ENCODE measurements around the gene KCNAB1.

Gene KCNAB1

GRCh38 chr3:156417559-156418132 is 297.3 kb downstream of the KCNAB1 start:
- DNase-seq, result no peak

- DNase-seq, result no peak
Observed at GRCh38 chr3:156418428-156418827, 298.1 kb downstream of the KCNAB1 start.

- DNase-seq, result no peak
Observed at GRCh38 chr3:156421534-156421933, 301.2 kb downstream of the KCNAB1 start.

DNA sequence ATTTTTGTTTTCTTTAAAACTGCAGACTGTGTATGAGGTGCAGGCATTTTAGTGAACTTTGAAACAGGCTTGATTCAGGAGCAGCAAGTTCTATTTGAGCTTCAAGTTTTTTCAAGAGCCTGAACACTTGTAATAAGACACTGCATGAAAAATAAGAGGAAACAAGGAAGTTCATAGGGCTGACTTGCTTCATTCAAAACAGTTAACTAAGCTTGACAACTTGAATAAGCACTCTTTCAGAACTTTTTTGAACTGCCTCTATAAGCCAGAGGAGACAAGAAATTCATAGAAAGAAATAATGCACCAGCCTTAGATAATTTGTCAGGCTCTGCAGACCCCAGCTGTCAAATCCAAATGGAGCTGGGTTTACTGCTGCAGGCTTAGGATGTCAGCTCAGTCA is 304.4 kb downstream of the KCNAB1 start:
- DNase-seq, result no peak

GRCh38 chr3:156425651-156426050 is 305.3 kb downstream of the KCNAB1 start:
- no peak for DNase-seq

GRCh38 chr3:156429125-156429524 is 308.7 kb downstream of the KCNAB1 start:
- DNase-seq, result no peak

GRCh38 chr3:156431334-156432124 is 311.2 kb downstream of the KCNAB1 start:
- no peak for DNase-seq

DNA sequence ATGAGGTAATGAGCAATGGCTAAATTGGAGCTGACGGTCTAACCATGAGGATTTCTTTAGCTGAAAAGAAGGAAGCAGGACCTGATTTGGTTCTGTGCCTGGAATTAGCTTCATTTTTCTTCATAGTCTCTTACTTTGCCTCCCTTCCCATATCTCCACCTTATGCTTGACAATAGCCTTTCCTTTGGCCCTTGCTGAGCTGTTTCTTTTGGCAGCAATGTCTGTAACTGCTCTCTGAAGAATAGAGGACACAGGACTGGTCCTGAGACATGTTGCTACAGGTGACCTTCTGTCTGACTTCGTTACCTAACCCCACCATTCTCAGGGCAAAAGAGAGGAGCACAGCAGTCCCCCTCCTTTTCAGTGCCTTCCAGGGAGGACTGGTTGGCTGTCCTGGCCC is 312.2 kb downstream of the KCNAB1 start:
- no peak for DNase-seq

DNA sequence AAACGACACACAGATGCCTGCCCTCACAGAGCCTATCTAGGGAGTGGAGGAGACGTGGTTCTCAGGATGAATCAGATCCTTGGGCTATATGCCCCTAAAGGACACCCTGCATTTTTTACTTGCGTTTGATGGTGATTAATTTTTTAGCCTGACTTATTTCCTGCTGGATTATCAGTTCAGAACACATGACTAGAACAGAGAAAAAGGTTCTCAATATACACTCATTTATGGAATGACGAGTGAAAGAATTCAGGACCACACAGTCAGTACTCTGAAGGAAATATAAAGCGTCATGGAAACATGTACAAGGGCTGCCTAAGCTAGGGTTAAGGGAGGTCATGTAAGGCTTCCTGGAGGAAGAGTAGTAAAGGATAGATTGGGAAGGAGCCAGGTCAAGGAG is 312.8 kb downstream of the KCNAB1 start:
- no peak for DNase-seq

GRCh38 chr3:156433910-156434309 is 313.5 kb downstream of the KCNAB1 start:
- no peak for DNase-seq

- no peak for DNase-seq
Observed at GRCh38 chr3:156434921-156435320, 314.5 kb downstream of the KCNAB1 start.

GRCh38 chr3:156443079-156443478 is 322.7 kb downstream of the KCNAB1 start:
- DNase-seq, result no peak

DNA sequence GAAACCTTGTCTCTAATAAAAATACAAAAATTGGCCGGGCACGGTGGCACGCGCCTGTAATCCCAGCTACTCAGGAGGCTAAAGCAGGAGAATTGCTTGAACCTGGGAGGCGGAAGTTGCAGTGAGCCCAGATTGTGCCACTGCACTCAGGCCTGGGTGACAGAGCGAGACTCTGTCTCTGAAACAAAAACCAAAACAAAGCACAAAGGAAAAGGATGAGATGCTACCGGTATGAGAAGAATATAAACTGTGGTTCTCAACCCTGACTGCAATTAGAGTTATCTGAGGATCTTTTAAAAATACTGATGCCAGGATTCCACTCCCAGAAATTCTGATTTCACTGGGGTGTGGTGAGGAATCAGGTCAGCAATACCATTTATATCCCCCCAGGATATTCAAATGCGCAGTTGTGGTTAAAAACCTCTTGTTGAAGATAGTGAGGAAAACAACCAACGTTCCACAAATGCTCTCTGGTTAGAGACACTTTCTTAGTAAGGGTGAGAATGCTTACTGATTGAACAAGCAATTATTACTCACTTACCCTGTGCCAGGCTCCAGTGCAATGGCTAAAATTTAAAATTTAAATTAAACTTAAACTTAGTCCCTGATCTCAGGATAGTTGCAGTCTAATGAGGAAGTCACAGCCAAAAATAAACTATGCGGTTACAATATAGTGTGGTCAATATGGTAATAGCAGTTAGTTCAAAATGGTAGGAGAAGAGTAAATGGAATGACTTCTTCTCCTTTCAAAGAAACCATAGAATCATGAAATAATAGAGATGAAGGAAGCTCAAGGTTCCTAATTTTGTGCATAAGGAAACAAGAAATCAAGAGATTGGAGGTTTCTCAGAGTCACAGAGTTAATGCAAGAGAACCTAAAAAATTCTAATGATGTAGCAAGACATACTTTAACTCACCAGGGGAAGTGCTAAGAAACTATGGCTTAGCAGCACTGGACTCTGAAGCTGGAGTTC is 325.0 kb downstream of the KCNAB1 start:
- DNase-seq, result no peak

DNA sequence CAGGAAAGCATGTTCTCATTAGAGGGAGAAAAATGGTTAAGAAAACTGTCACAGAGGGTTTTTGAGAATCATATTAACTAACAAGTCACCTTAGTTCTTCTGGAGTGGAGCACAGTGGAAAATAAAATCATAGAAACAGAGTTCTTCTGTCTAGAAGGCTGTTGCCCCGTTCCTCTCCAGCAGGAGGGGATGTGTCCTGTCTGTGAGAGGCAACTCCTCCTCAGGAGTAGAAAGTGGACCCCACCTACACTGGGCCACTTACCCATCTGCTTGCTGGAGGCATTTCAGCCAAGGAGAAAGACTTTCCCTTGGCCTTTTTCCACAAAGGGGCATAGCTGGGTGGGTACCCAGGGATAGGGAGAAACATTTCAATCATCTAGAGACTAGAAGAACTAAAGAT is 327.9 kb downstream of the KCNAB1 start:
- DNase-seq, result no peak

- no peak for DNase-seq
Observed at GRCh38 chr3:156449710-156450574, 329.6 kb downstream of the KCNAB1 start.

DNA sequence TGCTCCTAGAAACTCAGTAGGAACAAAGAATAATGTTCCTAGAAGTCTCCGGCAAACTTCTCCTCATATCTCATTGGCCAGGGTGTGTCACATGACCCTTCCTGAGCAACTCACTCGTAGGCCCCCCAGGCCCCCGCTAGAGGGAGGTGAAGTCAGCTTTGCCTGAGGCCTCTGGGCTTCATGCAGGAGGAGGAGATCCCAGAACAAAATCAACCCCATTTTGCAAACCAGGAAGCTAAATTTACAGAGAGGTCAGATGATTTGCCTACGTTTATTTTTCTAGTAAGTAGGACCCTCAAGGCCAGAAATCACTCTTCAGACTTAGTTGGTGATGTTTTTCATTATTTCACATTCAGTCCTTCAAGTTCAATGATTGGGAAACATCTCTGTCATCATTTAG is 335.5 kb downstream of the KCNAB1 start:
- no peak for DNase-seq

GRCh38 chr3:156456771-156457224 is 336.4 kb downstream of the KCNAB1 start:
- DNase-seq, result no peak

DNA sequence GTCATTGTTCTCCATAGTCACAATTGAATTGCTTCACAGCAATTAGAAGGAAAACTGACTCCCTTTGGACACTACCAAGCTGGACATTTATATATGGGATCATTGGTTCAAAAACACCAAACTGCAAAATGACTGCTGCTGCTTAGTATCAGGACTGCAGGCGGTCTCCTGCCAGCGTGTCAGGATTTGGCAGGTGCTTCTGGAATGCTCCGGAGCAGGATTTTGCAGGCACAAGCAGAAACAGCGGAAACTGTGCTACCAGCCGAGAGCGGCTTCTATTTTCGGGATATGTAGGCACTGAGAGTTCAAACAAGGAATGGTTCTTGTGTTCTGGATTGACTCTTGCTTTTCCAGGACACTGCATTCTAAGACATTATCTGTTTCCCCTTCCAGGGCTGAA is 339.1 kb downstream of the KCNAB1 start:
- DNase-seq, result peak; percentile 38

DNA sequence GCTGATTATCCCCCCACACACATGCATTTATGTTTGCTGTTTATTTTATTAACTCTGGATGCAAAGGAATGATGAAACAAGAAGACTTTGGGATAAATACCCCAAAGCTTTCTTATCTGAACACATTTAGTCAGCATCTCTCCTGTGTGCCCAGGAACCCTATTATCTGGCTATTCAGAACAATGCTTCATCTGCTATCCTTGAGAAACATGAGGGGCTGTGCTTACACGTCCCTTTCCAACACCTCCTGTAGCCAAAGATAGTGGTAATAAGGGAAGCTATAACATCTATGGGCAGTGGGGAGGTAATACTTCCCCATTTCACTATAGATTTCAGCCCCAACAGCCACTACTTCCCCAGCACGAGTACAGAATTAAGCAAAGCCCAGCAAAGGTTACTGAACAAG is 339.8 kb downstream of the KCNAB1 start:
- DNase-seq, result no peak

DNA sequence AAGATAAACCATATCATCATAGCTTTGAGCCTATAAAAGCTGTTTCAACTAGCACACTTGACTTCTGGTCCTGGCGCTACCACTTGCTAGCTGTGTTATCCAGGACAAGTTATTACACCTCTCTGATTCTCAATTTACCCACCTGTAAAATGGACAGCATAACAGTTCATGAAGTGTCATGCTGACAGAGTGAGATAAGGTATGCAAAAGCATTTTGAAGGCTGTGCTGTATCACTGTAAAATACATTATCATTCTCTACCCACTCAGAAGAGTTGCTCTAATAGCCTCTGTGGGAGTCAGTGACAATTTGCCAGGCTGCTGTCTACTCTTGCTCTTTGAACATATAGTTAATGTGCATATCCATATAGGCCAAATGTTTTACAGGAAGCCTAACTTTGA is 341.5 kb downstream of the KCNAB1 start:
- no peak for DNase-seq

DNA sequence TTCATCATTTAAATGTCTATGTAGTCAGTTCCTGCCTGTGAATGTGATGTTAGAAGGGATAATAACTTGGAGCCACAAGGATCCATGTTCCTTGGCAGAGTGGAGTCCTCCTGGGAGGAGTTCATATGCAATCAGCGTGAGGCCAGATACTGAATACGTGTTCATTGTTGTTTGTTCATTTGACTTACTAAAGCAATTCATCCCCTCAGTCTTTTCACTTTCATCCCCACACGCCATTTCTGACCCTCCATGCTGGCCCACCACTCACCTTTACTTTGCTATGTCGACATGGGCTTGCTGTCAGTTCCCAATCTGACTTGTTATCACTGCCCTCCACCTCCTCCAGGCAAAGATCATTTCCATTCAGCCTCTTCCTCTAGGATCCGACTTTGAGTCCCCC is 342.7 kb downstream of the KCNAB1 start:
- DNase-seq, result no peak

GRCh38 chr3:156465194-156465593 is 344.8 kb downstream of the KCNAB1 start:
- no peak for DNase-seq

All from left hindlimb (tissue), 1 donor.